ENCODE measurements around the gene SPAG17.

The SPAG17 gene

DNA sequence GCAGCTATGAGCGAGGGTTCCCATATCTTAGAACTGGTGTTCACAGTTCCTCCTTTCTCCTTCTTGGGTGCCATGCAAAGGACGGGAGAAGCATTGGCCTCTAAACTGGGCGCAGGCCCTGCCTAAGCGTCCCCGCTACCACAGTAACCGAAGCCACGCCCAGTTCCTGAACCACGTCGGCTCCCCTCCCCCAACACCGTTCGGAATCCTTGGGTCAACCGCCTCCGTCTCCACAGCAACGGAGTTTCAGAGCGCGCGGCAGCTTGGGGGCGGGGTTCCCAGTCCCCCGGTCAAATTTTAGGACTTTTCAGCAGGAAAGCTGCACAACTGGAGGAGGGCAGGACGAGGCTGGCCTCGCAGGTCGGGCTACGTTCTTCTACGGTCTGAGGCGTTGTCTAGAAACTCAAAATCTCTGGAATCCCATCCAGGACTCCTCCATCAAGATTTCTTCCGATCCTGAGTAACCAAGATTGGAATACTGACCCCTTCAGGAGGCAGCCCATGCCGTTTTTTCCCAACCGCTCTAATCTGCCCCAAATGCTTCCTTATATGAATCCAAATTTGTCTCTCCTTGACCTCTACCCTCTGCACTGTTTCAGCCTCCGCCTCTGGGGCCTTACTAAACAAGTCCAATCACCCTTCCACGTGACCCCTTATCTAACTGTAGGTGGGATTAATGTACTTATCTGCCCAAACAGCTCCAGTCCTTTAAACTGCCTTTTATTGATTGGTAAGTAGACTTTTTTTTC is at the start of gene SPAG17 (continued):
- peak; percentile 39; the same call in 1 of the 2 replicates for TF ChIP-seq SP7 (tag by site-specific recombination; IDR thresholded peaks at IDR 0.05)
- no peak for TF ChIP-seq HOXA7 (CRISPR knock-in tag; IDR thresholded peaks at IDR 0.05; ENCODE audit: borderline replicate concordance)
- TF ChIP-seq ZNF843 (tag by site-specific recombination; IDR thresholded peaks at IDR 0.05), result no peak
- TF ChIP-seq, protein P1, sequence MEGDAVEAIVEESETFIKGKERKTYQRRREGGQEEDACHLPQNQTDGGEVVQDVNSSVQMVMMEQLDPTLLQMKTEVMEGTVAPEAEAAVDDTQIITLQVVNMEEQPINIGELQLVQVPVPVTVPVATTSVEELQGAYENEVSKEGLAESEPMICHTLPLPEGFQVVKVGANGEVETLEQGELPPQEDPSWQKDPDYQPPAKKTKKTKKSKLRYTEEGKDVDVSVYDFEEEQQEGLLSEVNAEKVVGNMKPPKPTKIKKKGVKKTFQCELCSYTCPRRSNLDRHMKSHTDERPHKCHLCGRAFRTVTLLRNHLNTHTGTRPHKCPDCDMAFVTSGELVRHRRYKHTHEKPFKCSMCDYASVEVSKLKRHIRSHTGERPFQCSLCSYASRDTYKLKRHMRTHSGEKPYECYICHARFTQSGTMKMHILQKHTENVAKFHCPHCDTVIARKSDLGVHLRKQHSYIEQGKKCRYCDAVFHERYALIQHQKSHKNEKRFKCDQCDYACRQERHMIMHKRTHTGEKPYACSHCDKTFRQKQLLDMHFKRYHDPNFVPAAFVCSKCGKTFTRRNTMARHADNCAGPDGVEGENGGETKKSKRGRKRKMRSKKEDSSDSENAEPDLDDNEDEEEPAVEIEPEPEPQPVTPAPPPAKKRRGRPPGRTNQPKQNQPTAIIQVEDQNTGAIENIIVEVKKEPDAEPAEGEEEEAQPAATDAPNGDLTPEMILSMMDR (tag by site-specific recombination; IDR thresholded peaks at IDR 0.05), result 0 out of 2 replicates have a peak, but pooled peaks have one; percentile 25
- TF ChIP-seq ZNF558 (tag by site-specific recombination; IDR thresholded peaks at IDR 0.05), result peak; percentile 35; the same call in 1 of the 2 replicates
- TF ChIP-seq SP2 (tag by site-specific recombination; IDR thresholded peaks at IDR 0.05), result peak; percentile 41
- no peak for TF ChIP-seq ZNF658 (tag by site-specific recombination; IDR thresholded peaks at IDR 0.05)
- no peak for TF ChIP-seq ZNF302 (tag by site-specific recombination; IDR thresholded peaks at IDR 0.05; ENCODE audit: low read depth)
- TF ChIP-seq ZNF792 (tag by site-specific recombination; IDR thresholded peaks at IDR 0.05), result no peak
- TF ChIP-seq ZNF623 (tag by site-specific recombination; IDR thresholded peaks at IDR 0.05), result no peak
- peak; percentile 28; the same call in 1 of the 2 replicates for TF ChIP-seq TRIM28 (IDR thresholded peaks at IDR 0.05; ENCODE audit: borderline replicate concordance, low read length)
- TF ChIP-seq ZNF660 (tag by site-specific recombination; IDR thresholded peaks at IDR 0.05), result peak; percentile 70; the same call in 1 of the 2 replicates
- peak; percentile 63 for TF ChIP-seq SP3 (tag by site-specific recombination; IDR thresholded peaks at IDR 0.05)
- TF ChIP-seq ZNF610 (tag by site-specific recombination; IDR thresholded peaks at IDR 0.05; ENCODE audit: borderline replicate concordance), result peak; percentile 21; the same call in 1 of the 2 replicates
- no peak for TF ChIP-seq OVOL3 (tag by site-specific recombination; IDR thresholded peaks at IDR 0.05)
- TF ChIP-seq IKZF3 (tag by site-specific recombination; IDR thresholded peaks at IDR 0.05), result peak; percentile 60
- TF ChIP-seq ZNF768 (tag by site-specific recombination; IDR thresholded peaks at IDR 0.05), result no peak
- TF ChIP-seq ZNF350 (tag by site-specific recombination; IDR thresholded peaks at IDR 0.05), result no peak
- 0 out of 2 replicates have a peak, but pooled peaks have one; percentile 34 for TF ChIP-seq ZNF561 (tag by site-specific recombination; IDR thresholded peaks at IDR 0.05; ENCODE audit: borderline replicate concordance)
- peak; percentile 86 for TF ChIP-seq ZBTB17 (tag by site-specific recombination; IDR thresholded peaks at IDR 0.05)
- TF ChIP-seq ZBTB48 (tag by site-specific recombination; IDR thresholded peaks at IDR 0.05), result 0 out of 2 replicates have a peak, but pooled peaks have one; percentile 13

DNA sequence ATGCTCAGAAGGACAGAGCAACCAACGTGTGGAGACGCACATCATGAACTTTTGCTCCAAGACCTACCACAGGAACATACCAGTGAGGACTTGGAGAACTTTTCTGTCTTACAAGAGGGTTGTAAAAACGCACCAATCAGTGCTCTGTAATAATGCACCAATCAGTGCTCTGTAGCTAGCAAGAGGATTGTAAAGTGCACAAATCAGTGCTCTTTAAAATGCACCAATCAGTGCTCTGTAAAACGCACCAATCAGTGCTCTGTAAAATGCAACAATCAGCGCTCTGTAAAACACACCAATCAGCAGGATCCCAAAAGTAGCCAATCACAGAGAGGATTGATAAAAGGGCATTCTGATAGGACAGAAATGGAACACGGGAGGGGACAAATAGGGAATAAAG is 40.4 kb upstream of the SPAG17 start:
- Histone ChIP-seq H3K36me3 (ENCODE audit: control insufficient read depth in 2 of 2, insufficient read depth in 1 of 2, low read length in 2 of 2) (no peaks in the 10 kb centered on the region), H3K4me3 (ENCODE audit: low read depth, low read length) (no peak overlapping the region), H3K4me1 (ENCODE audit: control insufficient read depth, insufficient read depth, low read length) (no peaks in the 10 kb centered on the region), H3K27ac (ENCODE audit: extremely low read depth, low read depth, low read length) (no peak overlapping the region), H3K9me3 (ENCODE audit: control insufficient read depth, insufficient read depth, low read depth, low read length) (no peaks in the 10 kb centered on the region)
- CTCF ChIA-PET, result interaction anchor here (0.8 kb wide), 1 partner anchor 1141 kb away, joined by 3 read pairs; no protein-coding TSS in a partner anchor
- POLR2A ChIA-PET, result no interaction called here
- TF ChIP-seq WT1 (tag by site-specific recombination; IDR thresholded peaks at IDR 0.05) (no peak), SCRT2 (tag by site-specific recombination; IDR thresholded peaks at IDR 0.05) (no peak), ZNF221 (tag by site-specific recombination; IDR thresholded peaks at IDR 0.05; ENCODE audit: borderline replicate concordance) (no peak), ZNF302 (tag by site-specific recombination; IDR thresholded peaks at IDR 0.05; ENCODE audit: low read depth) (no peak), KLF16 (tag by site-specific recombination; IDR thresholded peaks at IDR 0.05) (no peak), ZNF837 (tag by site-specific recombination; IDR thresholded peaks at IDR 0.05) (no peak), ZNF747 (tag by site-specific recombination; IDR thresholded peaks at IDR 0.05) (no peak), ZNF629 (tag by site-specific recombination; IDR thresholded peaks at IDR 0.05) (no peak), HOXD13 (CRISPR knock-in tag; IDR thresholded peaks at IDR 0.05; ENCODE audit: borderline replicate concordance) (no peak)
- TF ChIP-seq, protein P2, sequence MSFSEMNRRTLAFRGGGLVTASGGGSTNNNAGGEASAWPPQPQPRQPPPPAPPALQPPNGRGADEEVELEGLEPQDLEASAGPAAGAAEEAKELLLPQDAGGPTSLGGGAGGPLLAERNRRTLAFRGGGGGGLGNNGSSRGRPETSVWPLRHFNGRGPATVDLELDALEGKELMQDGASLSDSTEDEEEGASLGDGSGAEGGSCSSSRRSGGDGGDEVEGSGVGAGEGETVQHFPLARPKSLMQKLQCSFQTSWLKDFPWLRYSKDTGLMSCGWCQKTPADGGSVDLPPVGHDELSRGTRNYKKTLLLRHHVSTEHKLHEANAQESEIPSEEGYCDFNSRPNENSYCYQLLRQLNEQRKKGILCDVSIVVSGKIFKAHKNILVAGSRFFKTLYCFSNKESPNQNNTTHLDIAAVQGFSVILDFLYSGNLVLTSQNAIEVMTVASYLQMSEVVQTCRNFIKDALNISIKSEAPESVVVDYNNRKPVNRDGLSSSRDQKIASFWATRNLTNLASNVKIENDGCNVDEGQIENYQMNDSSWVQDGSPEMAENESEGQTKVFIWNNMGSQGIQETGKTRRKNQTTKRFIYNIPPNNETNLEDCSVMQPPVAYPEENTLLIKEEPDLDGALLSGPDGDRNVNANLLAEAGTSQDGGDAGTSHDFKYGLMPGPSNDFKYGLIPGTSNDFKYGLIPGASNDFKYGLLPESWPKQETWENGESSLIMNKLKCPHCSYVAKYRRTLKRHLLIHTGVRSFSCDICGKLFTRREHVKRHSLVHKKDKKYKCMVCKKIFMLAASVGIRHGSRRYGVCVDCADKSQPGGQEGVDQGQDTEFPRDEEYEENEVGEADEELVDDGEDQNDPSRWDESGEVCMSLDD (tag by site-specific recombination; IDR thresholded peaks at IDR 0.05), result no peak
- TF ChIP-seq, protein P3, sequence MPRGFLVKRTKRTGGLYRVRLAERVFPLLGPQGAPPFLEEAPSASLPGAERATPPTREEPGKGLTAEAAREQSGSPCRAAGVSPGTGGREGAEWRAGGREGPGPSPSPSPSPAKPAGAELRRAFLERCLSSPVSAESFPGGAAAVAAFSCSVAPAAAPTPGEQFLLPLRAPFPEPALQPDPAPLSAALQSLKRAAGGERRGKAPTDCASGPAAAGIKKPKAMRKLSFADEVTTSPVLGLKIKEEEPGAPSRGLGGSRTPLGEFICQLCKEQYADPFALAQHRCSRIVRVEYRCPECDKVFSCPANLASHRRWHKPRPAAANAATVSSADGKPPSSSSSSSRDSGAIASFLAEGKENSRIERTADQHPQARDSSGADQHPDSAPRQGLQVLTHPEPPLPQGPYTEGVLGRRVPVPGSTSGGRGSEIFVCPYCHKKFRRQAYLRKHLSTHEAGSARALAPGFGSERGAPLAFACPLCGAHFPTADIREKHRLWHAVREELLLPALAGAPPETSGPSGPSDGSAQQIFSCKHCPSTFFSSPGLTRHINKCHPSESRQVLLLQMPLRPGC (tag by site-specific recombination; IDR thresholded peaks at IDR 0.05), result no peak
